Measurements from ENCODE around the gene NTSR1. TPM values are rescaled to one million over a fixed set of nuclear protein-coding genes. Genes with fewer than 3 reads are reported as not detected.

Gene NTSR1
- total RNA-seq, 1 experiment from 2014 or later: 4.5 TPM

DNA sequence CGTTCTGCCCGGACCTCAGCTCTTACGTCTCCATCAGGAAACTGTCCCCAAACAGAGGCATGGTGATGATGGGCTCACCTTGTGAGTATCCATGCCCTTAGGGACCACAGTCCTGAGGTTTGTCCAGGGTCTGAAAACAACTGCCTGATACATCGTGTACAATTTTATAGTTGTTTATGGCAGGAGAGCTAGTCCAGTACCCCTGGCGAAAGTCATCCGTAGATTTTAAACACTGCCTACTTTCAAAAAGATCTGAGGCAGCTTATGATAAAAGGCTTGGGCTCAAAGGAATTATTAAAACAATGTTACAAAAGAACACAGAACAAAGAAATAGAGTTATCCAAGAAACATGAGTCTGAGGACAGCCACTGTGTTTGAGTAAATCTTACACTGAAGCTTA, 14.0 kb downstream of the NTSR1 start:
- no peak for DNase-seq (ENCODE audit: unreplicated experiment)
- peaks cover 6% of the 10 kb centered on the region for H3K36me3 Mint-ChIP-seq (ENCODE audit: insufficient read depth, unreplicated experiment)
- H3K27ac Mint-ChIP-seq (ENCODE audit: low read depth, unreplicated experiment): no peak overlapping the region
- TF ChIP-seq, protein P1, sequence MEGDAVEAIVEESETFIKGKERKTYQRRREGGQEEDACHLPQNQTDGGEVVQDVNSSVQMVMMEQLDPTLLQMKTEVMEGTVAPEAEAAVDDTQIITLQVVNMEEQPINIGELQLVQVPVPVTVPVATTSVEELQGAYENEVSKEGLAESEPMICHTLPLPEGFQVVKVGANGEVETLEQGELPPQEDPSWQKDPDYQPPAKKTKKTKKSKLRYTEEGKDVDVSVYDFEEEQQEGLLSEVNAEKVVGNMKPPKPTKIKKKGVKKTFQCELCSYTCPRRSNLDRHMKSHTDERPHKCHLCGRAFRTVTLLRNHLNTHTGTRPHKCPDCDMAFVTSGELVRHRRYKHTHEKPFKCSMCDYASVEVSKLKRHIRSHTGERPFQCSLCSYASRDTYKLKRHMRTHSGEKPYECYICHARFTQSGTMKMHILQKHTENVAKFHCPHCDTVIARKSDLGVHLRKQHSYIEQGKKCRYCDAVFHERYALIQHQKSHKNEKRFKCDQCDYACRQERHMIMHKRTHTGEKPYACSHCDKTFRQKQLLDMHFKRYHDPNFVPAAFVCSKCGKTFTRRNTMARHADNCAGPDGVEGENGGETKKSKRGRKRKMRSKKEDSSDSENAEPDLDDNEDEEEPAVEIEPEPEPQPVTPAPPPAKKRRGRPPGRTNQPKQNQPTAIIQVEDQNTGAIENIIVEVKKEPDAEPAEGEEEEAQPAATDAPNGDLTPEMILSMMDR (IDR thresholded peaks at IDR 0.05; ENCODE audit: unreplicated experiment): no peak
- CTCF ChIA-PET: interaction anchor here (0.7 to 1.4 kb wide), 5 partner anchors 10 to 185 kb away, joined by 3 to 5 read pairs (median 4); no protein-coding TSS in a partner anchor
- POLR2A ChIA-PET: interaction anchor here (0.6 to 1.2 kb wide), 3 partner anchors 11 to 71 kb away, joined by 3 to 5 read pairs (median 4); no protein-coding TSS in a partner anchor
- H3K9me3 Mint-ChIP-seq (ENCODE audit: unreplicated experiment): no peaks in the 10 kb centered on the region
- H3K4me1 Mint-ChIP-seq (ENCODE audit: insufficient read depth, unreplicated experiment): peaks cover 8% of the 10 kb centered on the region
- intact Hi-C loops (cut with micrococcal nuclease): no loop called here
- BruUV-seq (replicated peaks): no TSS peak
- H3K4me3 Mint-ChIP-seq (ENCODE audit: unreplicated experiment): no peak overlapping the region
- H3K27me3 Mint-ChIP-seq (ENCODE audit: insufficient read depth, unreplicated experiment): no peaks in the 10 kb centered on the region

DNA sequence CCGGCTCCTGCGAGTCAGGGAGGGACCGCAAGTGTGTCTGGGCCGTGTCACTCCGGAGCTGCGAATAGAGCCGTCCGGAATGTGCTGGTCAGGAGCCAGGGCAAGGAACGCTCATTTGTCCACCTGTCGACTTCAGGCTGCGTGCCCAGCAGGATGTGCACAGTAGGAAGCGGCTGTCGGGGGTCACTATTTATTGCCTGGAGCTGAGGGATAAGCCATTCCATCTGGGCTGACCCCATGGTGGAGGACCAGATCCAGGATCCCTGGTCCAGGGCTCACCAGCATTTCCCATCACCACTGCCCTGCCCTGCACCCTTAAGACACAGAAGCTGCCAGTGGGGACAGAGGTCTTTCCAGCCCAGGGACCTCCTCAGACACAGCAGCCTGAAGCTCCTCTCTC, 14.7 kb downstream of the NTSR1 start:
- Mint-ChIP-seq H3K36me3 (ENCODE audit: insufficient read depth, unreplicated experiment) (peaks cover 6% of the 10 kb centered on the region), H3K4me1 (ENCODE audit: insufficient read depth, unreplicated experiment) (peaks cover 8% of the 10 kb centered on the region), H3K9me3 (ENCODE audit: unreplicated experiment) (no peaks in the 10 kb centered on the region), H3K27me3 (ENCODE audit: insufficient read depth, unreplicated experiment) (no peaks in the 10 kb centered on the region), H3K27ac (ENCODE audit: low read depth, unreplicated experiment) (no peak overlapping the region), H3K4me3 (ENCODE audit: unreplicated experiment) (no peak overlapping the region)
- ChIA-PET CTCF (interaction anchor here (1.3 to 1.8 kb wide), 3 partner anchors 19 to 69 kb away, joined by 4 to 7 read pairs (median 4); no protein-coding TSS in a partner anchor), POLR2A (interaction anchor here (1.2 to 1.5 kb wide), 2 partner anchors 16 to 19 kb away, joined by 4 to 5 read pairs; no protein-coding TSS in a partner anchor)
- TF ChIP-seq, protein P1 (IDR thresholded peaks at IDR 0.05; ENCODE audit: unreplicated experiment): no peak
- intact Hi-C loops (cut with micrococcal nuclease): no loop called here
- DNase-seq (ENCODE audit: unreplicated experiment): no peak
- no TSS peak for BruUV-seq (replicated peaks)

DNA sequence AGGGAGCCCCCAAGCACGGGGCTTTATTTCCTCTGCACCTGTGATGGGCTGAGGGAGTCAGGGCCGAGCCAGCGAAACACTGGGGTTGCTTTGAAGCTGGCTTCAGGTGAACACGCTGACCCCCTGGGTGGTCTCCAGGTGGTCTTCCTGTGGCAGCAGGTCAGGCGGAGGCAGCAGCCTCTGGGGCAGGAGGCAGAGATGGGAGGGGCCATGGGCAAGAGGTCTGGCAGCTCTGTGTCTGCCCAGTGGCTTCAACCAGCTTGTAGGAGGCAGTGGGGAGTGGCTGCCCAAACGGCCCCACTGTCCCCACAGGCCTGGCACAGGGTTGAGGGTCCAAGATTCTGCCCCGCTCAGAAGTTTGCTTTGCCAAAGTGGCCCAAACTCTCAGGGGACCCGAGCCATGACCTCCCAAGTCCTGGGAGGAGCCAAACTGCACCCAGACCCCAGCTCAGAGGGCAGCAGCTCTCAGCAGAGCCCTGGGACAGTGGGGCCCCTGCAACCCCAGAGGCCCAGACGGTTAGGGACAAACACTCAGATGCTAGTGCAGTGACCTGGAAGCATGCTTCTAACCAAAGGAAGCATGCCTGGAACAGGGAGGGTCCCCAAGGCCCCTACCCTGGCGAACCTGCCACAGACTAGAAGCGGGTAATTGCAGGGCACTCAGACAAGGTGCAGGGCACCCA, 15.3 kb downstream of the NTSR1 start:
- Mint-ChIP-seq H3K36me3 (ENCODE audit: insufficient read depth, unreplicated experiment) (peaks cover 6% of the 10 kb centered on the region), H3K9me3 (ENCODE audit: unreplicated experiment) (no peaks in the 10 kb centered on the region)
- CTCF ChIA-PET: interaction anchor here (1.3 to 1.8 kb wide), 3 partner anchors 20 to 68 kb away, joined by 4 to 7 read pairs (median 4); no protein-coding TSS in a partner anchor

More for the DNA sequence above, 15.3 kb downstream of the NTSR1 start:
- Mint-ChIP-seq H3K27ac (ENCODE audit: low read depth, unreplicated experiment) (no peak overlapping the region), H3K27me3 (ENCODE audit: insufficient read depth, unreplicated experiment) (no peaks in the 10 kb centered on the region), H3K4me3 (ENCODE audit: unreplicated experiment) (no peak overlapping the region), H3K4me1 (ENCODE audit: insufficient read depth, unreplicated experiment) (peaks cover 8% of the 10 kb centered on the region)
- no TSS peak for BruUV-seq (replicated peaks)
- TF ChIP-seq, protein P1 (IDR thresholded peaks at IDR 0.05; ENCODE audit: unreplicated experiment): no peak
- no peak for DNase-seq (ENCODE audit: unreplicated experiment)
- intact Hi-C loops (cut with micrococcal nuclease): no loop called here
- POLR2A ChIA-PET: interaction anchor here (1.0 to 1.5 kb wide), 2 partner anchors 16 to 17 kb away, joined by 4 to 5 read pairs; no protein-coding TSS in a partner anchor

Data from MCF 10A (cell line).